Measurements from ENCODE around the gene LETM1.

The LETM1 gene

DNA sequence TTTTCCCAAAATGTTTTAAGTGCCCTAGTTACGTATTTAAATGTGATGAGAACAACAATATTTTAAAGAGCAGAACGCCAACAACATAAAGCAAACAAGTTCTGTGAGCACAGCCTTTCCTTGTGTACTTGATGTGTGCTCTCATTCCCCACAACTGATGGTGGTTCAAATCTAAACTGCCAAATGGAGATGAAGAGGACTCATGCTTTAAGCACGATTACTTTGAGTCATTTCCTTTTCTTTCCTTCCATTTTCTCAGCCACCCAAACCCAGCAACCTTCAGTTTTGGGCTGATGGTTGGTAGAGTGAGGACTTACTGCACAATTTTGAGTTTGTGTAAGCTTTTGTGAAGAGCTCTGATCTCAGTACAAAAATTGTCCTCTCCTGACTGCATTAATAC is 16.9 kb upstream of the LETM1 start:
- DNase-seq (ENCODE audit: low read depth in 2 of 2), result no peak

DNA sequence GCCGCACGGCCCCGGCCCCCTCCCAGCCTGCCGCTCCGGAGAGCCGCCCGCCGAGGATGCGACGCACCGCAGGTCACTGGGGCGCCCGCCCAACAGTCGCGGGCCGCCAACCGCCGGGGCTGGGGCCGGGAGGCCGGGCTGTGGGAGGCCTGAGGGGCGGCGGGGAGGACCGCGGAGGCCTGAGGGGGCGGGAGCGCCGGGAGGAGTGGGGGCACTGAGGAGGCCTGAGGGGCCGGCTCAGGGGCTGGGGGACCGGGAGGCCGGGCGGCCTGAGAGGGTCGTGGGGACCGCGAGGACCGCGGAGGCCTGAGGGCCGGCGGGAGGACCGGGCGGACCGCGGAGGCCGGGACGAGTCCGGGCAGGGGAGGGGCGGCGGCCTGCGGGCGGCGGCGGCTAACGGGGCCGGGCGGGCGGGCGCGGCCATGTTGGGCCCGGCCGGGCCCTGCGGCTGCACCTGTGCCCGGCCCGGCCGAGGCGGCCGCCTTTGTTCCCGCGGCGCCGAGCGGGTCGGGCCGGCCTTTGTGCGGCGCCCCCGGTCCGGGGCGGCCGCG is 15.6 kb upstream of the LETM1 start:
- no peak for DNase-seq (ENCODE audit: low read depth in 2 of 2)

DNA sequence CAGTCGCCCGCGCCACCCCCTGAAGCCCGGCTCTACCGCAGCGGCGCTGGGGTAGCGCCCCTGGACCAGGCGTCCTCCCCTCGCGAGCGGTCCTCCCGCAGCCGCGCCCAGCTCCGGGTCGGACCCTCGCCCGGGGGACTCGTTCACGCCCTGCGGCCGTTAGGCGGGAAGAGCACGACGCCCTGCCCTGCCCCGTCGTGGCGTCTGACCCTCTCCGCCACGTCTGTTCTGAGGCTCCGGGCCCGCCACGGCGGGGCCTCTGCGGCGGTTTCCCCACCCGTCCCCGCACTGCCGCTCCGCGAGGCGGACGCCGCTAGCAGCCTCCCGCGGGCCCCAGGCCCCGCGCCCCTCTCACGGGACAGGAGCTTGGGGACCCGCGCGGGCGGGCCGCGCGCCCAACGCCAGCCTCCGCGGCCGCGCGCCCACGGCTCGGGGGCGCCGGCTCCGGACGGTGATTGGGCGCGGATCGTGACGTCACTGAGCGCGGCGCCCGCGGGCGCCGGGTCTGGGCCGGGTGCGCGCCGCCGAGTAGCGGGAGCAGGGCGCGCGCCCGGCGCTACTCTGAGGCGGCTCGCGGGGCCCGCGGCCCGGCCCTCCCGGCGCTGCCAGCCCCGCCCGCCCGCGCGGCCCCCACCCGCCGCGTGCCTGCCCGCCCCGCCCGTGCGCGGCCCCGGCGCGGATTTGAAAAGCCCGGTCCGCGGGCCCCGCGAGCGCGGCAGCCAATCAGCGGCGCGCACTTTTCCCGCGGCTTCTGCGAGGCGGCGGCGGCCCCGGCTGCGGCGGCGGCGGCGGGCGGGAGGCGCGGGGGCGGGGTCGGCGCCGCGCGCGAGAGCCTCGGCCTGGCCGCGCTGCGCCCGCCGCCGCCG is 14.9 kb upstream of the LETM1 start, which contains the start of gene NSD2:
Gene NSD2 (plus strand): TSS at position 816 of the 866 bp plus-strand sequence. CDS start 29,262 bp downstream, outside the sequence.
- DNase-seq (ENCODE audit: low read depth in 2 of 2), result peak; percentile 80 to 81

DNA sequence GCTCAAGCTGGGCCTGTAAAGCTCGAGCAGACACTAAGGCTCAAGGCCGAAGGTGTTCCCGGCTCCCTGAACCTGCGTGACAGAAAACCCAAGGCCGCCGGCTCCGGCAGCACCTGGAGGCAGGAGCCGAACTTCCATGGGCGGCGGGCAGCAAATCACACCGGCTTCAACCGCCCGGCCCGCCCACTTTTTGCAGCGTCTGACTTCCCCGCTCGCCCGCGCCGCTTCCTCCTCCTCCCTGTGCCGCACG is 14.3 kb upstream of the LETM1 start:
- peak; percentile 66 to 76 for DNase-seq (ENCODE audit: low read depth in 2 of 2)

DNA sequence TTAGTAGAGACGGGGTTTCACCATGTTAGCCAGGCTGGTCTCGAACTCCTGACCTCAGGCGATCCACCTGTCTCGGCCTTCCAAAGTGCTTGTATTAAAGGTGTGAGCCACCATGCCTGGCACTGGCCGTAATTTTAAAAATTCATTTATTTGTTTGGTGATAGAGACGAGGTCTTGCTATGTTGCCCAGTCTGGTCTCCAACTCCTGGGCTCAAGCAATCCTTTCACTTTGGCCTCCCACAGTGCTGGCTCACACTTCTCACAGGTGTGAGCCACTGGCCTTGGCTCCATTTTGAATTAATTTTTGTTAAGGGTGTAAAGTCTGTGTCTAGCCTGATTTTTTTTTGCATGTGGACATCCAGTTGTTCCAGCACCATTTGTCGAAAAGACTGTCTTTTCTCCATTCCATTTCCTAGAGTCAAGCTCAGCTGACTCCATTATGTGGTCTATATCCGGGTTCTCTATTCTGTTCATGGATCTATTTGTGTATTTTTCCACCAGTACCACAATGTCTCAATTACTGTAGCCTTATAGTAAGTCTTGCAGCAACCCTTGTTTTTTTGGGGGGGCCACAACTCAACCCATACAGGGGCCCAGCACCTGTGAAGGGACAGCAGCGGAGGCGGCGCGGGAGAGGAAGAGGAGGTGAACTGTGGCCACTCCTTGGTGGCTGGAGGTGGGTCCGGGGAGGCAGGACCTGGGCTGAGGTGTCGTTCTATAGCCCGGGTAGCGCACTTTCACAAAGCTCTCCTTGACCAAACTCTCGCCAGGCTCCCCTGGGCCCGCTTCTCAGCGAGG is 13.8 kb upstream of the LETM1 start:
- DNase-seq (ENCODE audit: low read depth in 2 of 2), result no peak

DNA sequence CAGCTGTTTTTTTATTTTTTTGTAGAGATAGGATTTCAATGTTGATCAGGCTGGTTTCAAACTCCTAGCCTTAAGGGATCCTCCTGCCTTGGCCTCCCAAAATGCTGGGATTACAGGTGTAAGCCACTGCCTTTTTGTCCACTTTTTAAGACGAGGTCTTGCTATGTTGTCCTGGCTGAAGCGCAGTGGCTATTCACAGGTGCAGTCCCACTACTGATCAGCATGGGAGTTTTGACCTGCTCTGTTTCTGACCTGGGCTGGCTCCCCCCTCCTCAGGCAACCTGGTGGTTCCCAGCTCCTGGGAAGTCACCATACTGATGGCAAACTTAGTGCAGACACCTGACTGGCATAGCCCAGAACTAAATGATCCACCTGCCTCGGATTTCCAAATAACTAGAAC is 13.0 kb upstream of the LETM1 start:
- DNase-seq (ENCODE audit: low read depth in 2 of 2), result no peak

DNA sequence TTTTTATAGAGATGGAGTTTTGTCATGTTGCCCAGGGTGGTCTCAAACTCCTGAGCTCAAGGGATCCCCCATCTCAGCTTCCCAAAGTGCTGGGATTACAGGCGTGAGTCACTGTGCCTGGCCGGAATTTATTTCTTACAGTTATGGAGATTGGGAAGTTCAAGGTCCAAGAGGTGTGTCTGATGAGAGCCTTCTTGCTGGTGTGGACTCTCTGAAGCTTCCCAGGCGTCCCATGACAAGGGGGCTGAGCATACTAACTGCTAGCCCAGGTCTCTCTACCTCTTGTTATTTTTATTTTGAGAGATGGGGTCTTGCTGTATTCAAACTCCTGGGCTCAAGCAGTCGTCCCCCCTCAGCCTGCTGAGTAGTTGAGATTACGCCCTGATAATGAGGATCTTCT is 12.3 kb upstream of the LETM1 start:
- DNase-seq (ENCODE audit: low read depth in 2 of 2), result no peak

DNA sequence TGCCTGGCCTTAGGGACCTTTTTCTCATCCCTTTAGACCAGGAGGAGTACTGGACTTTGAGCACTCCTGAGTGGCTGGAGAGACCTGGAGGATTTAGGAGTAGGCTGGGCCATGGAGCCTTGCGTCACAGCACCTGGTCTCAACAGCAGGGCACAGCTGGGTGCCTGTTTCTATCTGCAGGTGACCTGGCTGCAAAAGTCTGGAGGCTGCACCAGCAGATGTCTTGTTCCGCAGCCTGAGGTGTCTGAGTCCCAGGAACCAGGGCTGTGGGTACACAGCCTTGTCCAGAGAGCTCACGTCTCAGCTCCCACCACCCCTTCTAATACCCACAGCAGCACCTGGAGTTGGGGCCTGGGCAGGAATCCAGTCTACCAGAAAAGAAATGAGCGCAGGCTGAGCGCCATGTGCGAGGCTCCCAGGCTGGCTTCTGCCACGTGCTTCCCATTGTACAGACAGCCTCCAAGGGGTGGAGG is 10.3 kb upstream of the LETM1 start:
- no peak for DNase-seq (ENCODE audit: low read depth in 2 of 2)

DNA sequence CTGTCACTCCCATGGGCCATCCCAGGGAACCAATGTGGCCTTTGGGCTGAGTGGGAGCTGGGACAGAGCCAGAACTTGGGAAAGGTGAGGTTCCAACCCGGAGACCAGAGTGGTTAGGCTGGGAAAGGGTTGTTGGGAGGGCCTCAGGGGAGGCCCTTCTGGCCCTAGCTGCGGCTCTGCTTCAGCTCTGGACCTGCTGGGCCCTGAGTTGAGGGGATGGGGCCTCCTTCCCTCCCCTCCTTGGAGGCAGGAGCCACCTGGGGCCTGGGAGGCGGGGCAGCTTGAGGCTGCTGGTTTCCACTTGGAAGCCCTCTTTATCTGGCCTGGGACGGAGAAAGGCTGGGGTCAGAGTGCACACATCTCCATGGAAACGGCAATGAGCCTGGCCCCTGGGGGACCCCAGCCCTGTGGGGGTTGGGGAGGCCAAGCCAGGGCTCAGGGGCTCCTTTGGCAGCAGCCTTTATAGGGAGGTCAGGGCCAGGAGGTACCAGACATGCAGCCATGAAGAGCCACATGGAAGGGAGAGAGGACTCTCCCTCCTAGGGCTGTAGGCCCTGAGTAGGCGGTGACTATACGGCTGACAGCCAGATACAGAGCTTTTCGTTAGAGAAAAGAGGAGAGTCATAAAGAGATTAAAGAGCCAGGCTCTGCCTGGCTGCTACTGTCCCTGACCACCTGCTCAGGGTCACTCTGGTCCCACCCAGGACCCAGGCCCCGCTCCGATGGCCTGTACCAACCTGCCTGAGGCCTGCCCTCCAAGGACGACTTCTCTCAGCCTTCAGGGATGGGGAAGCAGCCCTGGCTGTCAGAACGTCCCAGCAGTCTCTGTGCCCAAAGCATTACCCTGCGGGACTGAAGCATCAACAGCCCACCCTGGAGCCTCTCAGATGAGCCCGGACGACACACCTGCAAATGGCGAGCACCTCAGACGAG is 8.4 kb upstream of the LETM1 start:
- DNase-seq (ENCODE audit: low read depth in 2 of 2), result no peak

DNA sequence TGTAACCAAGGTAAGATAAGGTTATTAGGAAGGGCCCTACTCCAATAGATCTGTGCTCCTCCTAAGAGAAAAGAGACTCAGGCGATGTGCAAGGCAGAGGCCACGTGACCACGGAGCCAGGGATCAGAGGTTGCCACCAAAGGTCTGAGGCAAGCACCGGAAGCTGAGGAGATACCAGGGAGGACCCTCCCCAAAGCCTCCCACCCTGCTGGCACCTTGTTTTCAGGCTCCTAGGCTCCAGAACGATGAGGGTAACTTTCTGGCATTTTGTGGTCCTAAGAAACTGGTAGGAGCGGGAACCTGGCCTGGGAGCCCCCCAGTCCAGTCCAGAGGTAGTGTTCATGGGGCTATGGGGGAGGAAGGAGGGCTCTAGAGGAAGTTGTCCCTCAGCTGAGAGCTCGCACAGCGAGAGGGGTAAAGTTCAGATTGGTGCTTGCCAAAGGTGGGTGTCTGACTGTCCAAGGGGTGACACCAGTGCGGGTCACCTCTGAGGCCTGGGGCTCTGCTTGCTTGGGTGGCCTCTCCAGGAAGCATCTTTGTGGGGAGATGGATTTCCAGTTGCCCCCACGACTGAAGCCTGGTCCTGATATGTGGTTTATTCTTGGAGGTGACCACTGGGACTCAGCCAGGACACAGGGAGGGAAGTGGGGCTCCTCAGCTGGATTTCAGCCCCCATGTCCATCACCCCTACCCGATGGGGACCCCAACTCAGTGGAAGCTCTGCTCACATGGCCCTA is 7.5 kb upstream of the LETM1 start:
- DNase-seq (ENCODE audit: low read depth in 2 of 2), result no peak

DNA sequence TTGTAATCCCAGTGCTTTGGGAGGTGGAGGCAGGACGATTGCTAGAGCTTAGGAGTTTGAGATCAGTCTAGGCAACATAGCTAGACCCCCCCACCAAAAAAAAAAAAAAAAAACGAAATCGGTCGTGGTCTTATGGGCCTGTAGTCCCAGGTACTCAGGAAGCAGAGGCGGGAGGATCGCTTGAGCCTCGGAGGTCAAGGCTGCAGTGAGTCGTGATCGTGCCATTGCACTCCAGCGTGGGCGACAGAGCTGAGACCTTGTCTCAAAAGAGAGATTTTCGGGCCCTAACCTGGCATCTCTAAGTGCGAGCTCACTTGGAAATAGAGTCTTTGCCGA is 7.0 kb upstream of the LETM1 start:
- DNase-seq (ENCODE audit: low read depth in 2 of 2), result no peak

DNA sequence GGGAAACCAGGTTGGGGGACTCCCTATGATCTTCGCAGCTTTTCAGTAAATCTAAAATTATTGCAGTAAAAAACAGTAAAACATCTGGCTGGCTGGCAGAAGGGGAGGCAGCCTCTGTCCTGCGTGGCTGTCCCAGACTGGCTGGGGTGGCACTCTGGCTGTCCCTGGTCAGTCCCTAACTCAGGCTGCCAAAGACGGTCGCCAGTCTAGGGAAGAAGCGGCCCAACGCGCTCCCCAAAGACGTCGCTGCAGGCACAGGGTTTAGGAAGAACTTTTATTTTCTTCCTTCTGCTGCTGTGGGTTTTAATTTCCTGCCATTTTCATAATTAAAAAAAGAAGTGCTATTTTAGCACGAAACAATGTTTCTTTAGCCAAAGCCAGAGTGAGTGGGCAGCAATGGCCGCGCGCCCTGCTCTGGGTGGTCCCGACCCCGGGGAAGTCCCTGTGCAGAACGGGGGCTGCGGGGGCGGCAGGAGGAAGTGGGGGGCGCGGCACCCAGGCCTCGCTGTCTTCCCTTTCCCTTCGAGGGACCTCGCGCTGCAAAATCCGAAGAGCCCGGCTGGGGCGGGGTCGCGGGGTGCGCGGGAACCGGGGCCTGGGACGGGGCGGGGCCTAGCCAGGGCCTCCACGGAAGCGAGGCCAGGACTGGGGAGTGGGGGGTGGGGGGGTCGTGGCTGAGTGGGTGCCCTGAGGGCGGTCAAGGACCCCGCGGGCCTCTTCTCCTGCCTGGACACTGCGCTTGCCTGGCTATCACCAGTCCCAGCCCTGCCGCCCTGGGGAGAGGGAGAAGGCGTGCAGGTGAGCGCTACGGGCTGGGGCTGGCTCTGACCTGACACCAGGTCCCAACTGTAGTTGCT is 6.3 kb upstream of the LETM1 start:
- DNase-seq (ENCODE audit: low read depth in 2 of 2), result no peak

DNA sequence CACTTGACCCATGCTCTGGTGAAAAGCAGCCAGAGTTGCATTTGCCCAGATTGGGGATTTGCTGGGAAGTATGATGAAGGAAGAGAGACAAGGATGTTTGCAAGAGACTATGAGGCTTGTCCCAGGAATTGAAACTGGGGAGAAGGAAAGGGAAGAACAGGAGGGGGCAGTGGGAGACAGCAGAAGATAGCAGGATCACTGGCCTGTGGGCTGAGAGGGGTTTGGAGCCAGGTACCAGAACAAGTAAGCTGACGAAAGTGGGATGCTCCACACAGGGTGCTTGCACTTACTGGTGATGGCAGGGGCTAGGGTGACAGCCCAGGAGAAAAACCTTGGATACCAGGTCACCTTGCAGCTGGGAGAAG is 3.4 kb upstream of the LETM1 start:
- no peak for DNase-seq (ENCODE audit: low read depth in 2 of 2)

DNA sequence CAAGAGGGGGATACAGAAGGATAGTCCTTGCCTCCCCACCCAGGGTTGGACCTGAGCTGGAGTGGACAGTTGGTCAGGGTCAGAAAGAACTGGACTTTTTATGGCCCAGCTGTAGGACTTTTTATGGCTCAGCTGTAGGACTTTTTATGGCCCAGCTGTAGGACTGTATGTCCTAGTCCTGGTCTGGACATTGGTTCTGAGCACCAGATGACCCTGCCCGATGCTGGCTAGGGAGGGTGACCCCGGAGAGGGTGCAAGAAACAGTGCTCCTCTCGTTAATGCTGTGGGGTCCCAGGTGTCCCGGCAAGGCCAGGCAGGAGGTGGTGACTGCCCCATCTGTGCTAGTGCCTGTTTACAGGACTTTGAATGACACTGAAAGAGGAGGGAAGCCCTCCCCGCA is 2.0 kb upstream of the LETM1 start:
- no peak for DNase-seq (ENCODE audit: low read depth in 2 of 2)

DNA sequence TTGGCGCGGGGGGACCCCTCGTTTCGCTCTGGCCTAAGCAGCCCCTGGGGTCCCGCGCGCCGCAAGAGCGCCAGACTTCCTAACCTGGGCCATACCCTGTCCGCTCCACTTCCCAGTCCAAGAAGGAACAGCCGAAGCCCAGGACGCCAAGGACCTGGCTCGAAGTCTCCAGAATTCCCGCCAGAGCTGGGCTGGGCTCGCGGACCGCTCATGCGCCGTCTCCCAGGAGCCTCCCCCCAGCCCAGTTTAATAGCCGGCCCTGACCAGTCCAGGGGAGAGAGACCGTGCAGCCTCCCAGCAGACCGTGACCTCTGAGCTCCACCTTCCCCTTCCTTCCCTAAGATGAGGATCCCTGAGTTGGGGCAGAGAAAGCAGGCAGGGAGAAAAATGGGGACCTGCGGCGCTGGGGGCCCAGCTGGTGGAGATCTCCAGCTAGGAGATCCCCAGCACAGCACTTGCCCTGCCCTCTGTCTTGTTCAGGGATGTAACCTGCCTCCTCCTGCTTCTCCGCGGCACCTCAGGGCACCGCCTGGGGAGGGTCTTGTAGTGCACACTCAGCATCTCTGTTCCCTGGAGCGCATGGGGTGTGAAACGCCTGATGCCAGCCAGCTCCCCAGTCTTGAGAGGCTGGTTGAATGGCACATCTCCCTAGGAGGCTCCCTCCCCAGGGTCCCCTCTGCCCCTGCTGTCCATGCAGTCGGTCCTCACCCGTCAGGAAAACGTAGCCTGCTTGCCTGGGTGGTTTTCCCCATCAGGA is 1.2 kb upstream of the LETM1 start:
- no peak for DNase-seq (ENCODE audit: low read depth in 2 of 2)

DNA sequence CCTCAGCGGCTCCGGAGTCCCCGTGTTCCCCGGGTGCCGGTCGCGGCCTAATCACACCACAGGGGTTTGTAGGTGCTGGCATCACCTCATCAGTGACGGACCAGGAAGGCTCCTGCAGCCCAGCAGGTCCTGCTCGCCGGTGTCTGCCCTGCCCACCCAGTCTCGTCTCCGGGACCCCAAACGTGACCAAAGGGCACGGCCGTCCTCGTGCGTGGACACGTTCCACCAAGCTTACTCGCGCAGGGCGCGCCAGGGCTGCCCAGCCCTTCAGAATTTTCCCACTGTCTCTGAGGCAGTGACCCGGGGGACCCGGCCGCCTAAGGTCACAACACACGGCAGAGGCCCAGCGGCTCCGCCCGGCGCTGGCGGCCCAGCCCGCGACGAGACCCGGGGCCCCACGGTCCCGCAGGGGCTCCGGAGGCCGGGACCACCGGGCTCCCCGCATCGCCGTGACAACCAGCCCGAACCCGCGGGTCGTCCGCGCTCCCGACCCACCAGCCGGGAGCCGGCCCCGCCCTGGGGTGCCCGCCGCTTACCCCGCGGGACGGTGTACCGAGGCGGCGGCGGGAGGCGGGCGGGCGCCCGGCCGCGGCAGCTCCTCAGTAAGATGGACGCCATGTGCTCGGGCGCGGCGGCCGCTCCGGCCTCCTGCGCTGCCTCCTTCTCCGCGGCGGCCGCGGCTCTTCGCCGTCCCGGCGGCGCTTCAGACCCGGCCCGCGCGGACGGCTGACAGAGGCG is 454 bp downstream of the LETM1 start:
- no peak for DNase-seq (ENCODE audit: low read depth in 2 of 2)

DNA sequence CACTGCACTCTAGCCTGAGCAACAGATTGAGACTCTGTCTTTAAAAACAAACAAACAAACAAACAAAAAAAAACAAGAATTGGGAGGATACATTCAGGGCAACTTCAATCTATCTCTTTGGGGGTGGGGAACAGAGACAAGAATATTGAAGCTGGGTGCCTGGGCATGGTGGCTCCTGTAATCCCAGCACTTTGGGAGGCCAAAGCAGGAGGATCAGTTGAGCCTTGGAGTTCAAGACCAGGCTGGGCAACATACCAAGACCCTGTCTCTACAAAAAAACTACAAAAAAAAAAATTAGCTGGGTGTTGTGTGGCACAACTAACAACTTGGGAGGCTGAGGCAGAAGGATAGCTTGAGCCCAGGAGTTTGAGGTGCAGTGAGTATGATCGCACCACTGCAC is 1.2 kb downstream of the LETM1 start:
- no peak for DNase-seq (ENCODE audit: low read depth in 2 of 2)

DNA sequence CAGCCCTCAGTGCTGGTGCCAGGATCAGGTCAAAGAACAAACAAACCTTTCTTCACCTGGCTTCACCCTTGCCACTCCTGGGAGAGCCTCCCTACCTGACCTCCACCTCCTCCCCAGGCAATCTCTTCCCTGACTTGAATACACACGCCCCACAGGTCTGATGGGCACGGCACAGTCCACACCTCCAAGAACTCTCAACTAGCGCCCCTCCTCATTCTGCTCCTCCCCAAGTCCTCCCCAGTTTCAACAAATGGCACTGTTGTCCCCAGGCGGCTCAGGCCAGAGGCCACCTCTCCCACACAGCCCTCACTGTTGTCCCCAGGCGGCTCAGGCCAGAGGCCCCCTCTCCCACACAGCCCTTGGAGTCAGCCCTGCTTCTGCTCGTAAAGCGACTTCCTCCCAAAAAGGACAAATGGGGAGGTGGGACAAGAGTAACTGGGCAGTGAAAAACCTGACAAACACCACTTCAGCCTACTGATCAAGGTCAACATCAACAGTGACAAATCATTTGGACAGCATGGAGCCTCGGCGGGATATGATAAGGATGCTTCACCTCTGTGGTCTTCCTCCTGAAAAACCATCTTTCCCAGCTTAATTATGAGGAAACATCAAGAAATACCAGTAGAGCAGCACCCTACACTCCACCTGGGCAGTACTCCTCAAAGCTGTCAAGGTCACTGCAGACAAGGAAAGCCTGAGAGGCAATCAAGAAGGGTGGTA is 2.9 kb downstream of the LETM1 start:
- DNase-seq (ENCODE audit: low read depth in 2 of 2), result no peak

Measured in stimulated activated CD8-positive, alpha-beta memory T cell treated with anti-CD3 and anti-CD28 coated beads, Interleukin-7, amount 100 ng/mL, for 1 hour (primary cell).